GM23248 (cell line): ENCODE data around the gene CSTF1.

ENCODE experiments used
- EZH2 ChIP-seq: fragments of 200-600 bp; sonication (generic); IDR thresholded peaks from 2 replicates; pipeline ENCODE4 v1.6.1; 2018; ENCODE audit warnings: antibody characterized with exemption, mild to moderate bottlenecking; ENCODE audit not compliant: insufficient read depth, poor library complexity, severe bottlenecking
- EZH2phosphoT487 ChIP-seq: fragments of 200-600 bp; sonication (generic); IDR thresholded peaks from 2 replicates; pipeline ENCODE4 v1.6.1; 2018; ENCODE audit warnings: antibody characterized with exemption, moderate library complexity, mild to moderate bottlenecking, low read depth; ENCODE audit not compliant: insufficient read depth

GRCh38 chr20:56429941-56430340, 37.5 kb downstream of the CSTF1 start:
- TF ChIP-seq EZH2phosphoT487, result no peak
- no peak for TF ChIP-seq EZH2
